Iris pigment epithelial cell (primary cell): ENCODE measurements around the gene ESR2.
"Not testable (repeated sequence)": the region's sequence is repeated elsewhere in the genome, so short reads cannot be mapped to it uniquely, and the experiment has no call there.

ENCODE experiments used
- DNase-seq: peaks from one replicate; pipeline ENCODE4 v3.0.0-alpha.2; 2011; ENCODE audit warnings: low read depth

ESR2 gene

DNA sequence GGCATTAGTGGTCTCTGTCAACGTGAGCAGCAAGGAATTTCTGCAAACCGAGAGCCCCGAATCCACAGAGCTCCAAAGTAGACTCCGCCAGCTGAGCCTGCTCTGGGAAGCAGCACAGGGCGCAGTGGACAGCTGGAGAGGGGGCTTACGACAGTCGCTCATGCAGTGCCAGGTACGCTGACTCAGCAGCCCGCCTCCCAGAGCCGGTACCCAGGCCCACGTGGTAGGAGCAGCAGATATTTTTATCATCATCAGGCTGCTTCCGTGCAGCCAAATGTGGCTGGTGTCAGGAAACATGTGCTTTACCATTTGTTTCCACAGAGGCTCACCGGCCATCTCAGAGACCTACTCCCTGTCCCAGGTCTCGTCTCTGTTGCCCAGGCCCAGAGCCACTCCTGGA is 73.7 kb downstream of the ESR2 start:
- no peak for DNase-seq

DNA sequence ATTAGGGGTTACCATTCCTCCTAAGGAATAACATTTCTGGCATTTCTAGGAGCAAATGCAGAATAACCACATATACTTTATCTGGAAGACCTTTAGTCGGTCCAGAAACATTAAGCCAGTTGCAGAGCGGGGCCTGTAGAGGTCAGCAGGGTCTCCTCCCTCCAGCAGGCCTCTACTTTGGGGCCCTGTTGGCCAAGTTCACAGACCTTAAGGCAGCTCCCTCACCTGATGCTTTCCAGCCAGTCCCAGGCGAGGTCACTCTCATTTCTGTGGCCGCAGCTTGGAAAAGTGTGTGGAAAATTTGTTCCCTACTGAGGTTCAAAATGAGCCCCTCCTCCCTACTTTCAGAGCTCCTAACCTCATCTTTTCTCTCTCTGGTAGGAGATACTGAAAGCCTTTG is 74.1 kb downstream of the ESR2 start:
- no peak for DNase-seq

GRCh38 chr14:64218344-64219240 is 75.6 kb downstream of the ESR2 start:
- DNase-seq, result peak; percentile 78

- DNase-seq, result no peak
Observed at GRCh38 chr14:64217834-64218233, 76.3 kb downstream of the ESR2 start.

DNA sequence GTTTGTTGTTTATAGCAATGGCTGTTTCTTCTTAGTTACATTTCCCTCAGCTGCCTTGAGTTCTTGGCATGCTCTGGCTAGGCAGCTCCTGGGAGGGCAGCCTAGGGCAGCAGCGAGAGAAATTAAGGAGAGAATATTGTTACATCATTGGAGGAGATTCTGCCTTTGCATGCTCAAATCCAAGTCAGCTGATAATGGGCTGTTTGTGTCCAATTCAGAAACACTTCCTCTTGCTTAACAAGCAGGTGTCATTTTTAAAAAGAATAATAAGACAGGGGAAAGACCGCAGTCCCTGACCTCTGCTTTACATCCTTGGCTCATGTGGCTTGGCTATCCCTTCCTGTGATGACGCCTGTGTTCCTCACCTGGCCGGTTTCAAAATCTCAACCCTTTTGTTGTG is 76.9 kb downstream of the ESR2 start:
- no peak for DNase-seq

DNA sequence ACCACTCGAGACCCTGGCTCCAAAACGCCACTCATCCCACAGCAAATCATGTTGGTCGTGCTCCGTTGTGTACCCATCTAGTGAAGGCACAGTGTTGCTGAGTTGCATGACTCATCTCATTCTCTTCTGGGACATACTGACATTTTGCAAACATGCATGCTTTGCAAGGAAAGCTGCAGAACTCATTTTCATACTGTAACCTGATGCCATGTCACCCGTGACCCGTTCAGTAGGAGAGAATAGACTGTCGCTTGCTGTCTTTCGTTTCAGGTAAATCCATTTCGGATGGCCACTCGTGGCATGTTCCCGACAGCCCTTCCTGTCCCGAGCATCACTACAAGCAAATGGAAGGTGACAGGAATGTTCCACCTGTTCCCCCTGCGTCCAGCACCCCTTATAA is 78.2 kb downstream of the ESR2 start:
- peak; percentile 32 for DNase-seq

DNA sequence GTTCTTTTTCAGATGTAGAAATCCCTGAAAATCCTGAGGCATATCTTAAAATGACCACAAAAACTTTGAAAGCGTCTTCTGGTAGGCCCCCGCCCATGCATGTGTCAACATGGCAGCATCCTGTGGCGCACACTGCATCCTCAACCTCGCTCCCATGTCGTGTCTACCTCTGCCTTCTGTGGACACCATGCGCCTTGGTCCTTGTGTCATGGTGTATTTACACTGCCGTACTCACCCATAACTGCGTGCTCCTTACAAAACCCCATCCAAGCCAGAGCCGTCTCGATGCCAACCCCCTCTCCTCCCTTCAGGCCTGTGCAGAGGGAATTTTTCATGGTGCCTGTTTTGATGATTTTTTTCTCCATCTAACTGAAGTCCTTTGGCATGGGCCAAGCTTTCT is 78.9 kb downstream of the ESR2 start:
- no peak for DNase-seq

DNA sequence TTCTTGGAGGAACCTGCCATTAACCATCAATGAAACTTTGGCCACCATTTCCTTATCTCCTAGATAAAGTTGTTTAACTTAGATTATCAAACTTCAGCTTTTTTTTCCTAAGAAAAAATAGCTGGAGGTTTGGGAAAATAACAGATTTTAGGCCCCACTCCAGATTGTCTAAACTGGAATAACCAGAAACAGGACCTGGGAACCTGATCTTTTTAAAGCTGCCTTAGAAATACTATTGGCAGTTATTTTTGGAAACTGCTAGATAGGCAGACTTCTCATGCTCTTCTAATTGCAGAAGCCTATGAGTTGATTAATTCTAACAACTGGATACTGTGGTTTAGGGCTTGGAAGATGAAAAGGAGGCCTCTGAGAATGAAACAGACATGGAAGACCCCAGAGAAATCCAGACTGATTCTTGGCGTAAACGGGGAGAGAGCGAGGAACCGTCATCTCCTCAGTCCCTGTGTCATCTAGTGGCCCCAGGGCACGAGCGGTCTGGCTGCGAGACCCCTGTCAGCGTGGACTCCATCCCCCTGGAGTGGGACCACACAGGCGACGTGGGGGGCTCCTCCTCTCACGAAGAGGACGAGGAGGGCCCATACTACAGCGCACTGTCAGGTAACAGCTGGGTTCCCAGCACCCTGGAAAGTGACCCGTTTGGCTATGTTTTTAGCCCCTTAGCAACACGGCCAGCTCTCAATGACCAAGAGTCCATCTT is 80.2 kb downstream of the ESR2 start:
- DNase-seq, result no peak

GRCh38 chr14:64213086-64213485 is 81.1 kb downstream of the ESR2 start:
- DNase-seq, result no peak

- DNase-seq, result no peak
Observed at GRCh38 chr14:64212666-64213065, 81.5 kb downstream of the ESR2 start.

- not testable (repeated sequence) for DNase-seq
Observed at GRCh38 chr14:64210912-64211311, 83.3 kb downstream of the ESR2 start.

DNA sequence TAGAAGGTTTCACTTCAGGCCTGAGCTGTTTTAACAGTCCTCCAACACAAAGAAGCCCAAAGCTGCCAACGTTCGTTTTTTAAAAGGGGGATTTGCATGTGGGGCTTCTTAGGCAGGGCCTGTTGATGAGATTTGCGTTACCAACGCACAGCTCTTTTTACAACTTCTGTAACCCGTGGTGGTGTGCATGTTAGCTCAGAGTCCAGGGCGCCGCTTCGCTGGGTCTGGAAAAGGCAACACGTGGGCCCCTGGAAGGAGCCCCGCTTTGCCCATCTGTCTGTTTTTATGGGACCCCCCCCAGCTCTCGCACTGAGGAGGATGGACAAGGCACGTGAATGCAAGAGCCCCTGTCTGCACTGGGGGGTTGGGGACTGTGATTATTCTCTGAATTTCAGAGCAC is 84.0 kb downstream of the ESR2 start:
- no peak for DNase-seq

GRCh38 chr14:64209444-64210131 is 84.6 kb downstream of the ESR2 start:
- no peak for DNase-seq

DNA sequence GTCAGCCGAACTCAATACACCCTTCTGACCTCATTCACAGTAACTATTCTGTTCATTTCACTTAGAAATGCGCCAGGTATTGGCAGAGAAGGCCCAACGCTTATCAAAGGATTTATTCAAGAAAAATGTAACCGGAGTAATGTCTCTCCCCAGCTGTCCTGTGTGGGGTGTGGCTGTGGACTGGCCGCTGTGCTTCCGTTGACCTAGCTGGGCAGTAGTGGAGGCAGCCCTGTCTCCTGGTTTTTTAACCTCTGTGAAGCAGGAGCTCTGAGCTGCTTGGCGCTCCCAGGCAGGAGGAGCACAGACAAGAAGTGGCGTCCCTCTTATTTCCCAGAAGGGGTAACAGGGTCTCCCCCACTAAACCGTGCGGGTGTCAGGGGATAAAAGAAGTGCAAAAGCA is 85.2 kb downstream of the ESR2 start:
- DNase-seq, result no peak

DNA sequence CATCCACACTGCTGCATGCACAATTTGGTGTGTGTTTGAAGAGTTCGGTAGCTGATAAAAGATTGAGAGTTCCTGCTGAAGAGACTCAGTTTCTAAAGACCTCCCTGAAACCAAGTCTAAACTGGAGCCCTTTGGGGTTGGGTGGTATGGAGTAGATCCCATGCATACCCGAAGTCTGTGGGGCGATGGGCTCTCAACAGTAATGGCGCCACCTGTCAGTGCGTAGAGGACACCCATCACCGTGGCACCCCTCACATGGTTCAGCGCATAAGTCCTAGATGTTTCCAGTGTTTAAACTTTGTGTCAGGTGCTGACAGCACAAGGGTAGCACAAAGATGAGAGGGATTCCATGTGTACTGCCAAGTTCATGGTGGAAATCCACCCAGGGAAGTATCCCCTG is 85.9 kb downstream of the ESR2 start:
- DNase-seq, result no peak

- no peak for DNase-seq
Observed at GRCh38 chr14:64203366-64204006, 90.7 kb downstream of the ESR2 start.

- no peak for DNase-seq
Observed at GRCh38 chr14:64202716-64203115, 91.5 kb downstream of the ESR2 start.

DNA sequence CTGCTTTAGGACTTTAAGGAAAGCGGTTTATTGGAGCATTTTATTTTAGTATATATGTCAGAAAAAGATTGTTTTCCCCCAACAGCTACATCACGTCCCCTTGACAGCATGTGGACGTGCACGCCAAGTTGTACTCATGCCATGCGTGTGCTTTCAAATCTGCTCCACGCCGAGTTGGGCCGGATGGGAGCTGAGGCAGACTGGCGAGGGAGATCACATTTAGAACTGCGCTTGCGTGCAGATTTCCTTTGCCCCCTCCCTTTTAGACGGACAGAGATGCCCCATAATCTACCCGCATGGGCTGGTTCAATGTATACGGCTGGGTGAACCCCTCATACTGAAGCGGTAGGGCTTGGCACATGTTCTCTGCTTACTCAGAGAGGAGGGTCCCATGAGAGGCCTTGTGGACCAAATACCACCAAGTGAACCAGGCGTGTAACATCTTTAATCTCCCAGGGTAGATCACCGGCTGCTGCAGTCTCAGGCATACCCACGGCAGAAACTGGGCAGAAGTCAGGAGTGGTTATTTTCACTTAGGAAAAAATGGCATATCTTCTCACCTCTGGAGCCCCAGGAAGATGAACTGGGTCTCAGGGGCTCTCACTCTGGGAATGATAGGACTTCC is 92.1 kb downstream of the ESR2 start:
- no peak for DNase-seq

GRCh38 chr14:64201296-64201695 is 92.9 kb downstream of the ESR2 start:
- no peak for DNase-seq

- DNase-seq, result no peak
Observed at GRCh38 chr14:64200170-64200569, 94.0 kb downstream of the ESR2 start.

DNA sequence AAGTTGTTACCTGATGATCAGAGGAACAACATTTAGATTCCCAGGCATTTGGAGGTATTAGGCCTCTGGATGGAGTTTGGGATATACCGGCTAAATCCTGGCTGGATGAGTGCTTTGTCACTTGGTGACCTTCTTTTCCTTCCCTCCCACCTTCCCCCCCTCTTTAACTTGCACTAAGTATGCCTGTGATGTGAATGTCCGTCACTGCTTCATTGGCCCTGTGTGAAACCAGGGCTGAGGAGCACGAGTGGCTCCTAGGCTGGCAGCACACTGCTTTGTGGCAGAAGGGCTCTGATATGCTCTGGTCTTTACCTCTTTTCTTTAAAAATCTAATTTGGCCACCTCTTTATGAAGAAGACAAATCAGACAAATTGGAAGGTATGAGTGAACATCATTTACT is 95.7 kb downstream of the ESR2 start:
- no peak for DNase-seq

GRCh38 chr14:64197996-64198395 is 96.2 kb downstream of the ESR2 start:
- no peak for DNase-seq
